HG03558 (cell line): Measurements from ENCODE around the gene EPG5.

Experiments used
- ATAC-seq: cut with Tn5 transposase; IDR thresholded peaks from one replicate; pipeline ENCODE4 v1.9.1; 2021; ENCODE audit warnings: moderate number of reproducible peaks; ENCODE audit not compliant: unreplicated experiment; ENCODE audit errors: extremely low read depth

EPG5 gene

GRCh38 chr18:45930963-45931362 lies 36.2 kb downstream of the EPG5 start:
- ATAC-seq: no peak

GRCh38 chr18:45926691-45927090 lies 40.4 kb downstream of the EPG5 start:
- no peak for ATAC-seq

- no peak for ATAC-seq
Measured at GRCh38 chr18:45926085-45926484, 41.0 kb downstream of the EPG5 start.

- ATAC-seq: no peak
Measured at GRCh38 chr18:45923138-45923537, 44.0 kb downstream of the EPG5 start.

GRCh38 chr18:45920367-45920766 lies 46.8 kb downstream of the EPG5 start:
- ATAC-seq: no peak

GRCh38 chr18:45916302-45916701 lies 50.8 kb downstream of the EPG5 start:
- ATAC-seq: no peak

- ATAC-seq: no peak
Measured at GRCh38 chr18:45913276-45913675, 53.9 kb downstream of the EPG5 start.

- ATAC-seq: peak; percentile 49
Measured at GRCh38 chr18:45910405-45911023, 56.6 kb downstream of the EPG5 start.

- no peak for ATAC-seq
Measured at GRCh38 chr18:45901654-45902210, 65.4 kb downstream of the EPG5 start.

GRCh38 chr18:45900623-45901022 lies 66.5 kb downstream of the EPG5 start:
- ATAC-seq: no peak

GRCh38 chr18:45896991-45897390 lies 70.1 kb downstream of the EPG5 start:
- no peak for ATAC-seq

- no peak for ATAC-seq
Measured at GRCh38 chr18:45896452-45896851, 70.7 kb downstream of the EPG5 start.

- ATAC-seq: no peak
Measured at GRCh38 chr18:45895339-45895738, 71.8 kb downstream of the EPG5 start.

GRCh38 chr18:45894818-45895217 lies 72.3 kb downstream of the EPG5 start:
- ATAC-seq: no peak

GRCh38 chr18:45891806-45892205 lies 75.3 kb downstream of the EPG5 start:
- ATAC-seq: no peak

GRCh38 chr18:45890606-45891005 lies 76.5 kb downstream of the EPG5 start:
- ATAC-seq: no peak

GRCh38 chr18:45889419-45890064 lies 77.6 kb downstream of the EPG5 start:
- ATAC-seq: no peak

GRCh38 chr18:45887585-45887984 lies 79.5 kb downstream of the EPG5 start:
- no peak for ATAC-seq

- ATAC-seq: no peak
Measured at GRCh38 chr18:45880876-45881558, 86.1 kb downstream of the EPG5 start.

GRCh38 chr18:45879681-45880655 lies 87.2 kb downstream of the EPG5 start:
- ATAC-seq: no peak
